Stimulated activated CD4-positive, alpha-beta T cell treated with anti-CD3 and anti-CD28 coated beads, Interleukin-15, amount 100 ng/mL, for 24 hours (primary cell): ENCODE data around the gene USP49.

Experiments used
- DNase-seq: peaks from one replicate; pipeline ENCODE4 v3.0.0-alpha.2; 2020

USP49 gene

GRCh38 chr6:41927253-41927652 is 32.1 kb upstream of the USP49 start:
- no peak for DNase-seq

- DNase-seq = no peak
These were observed 27.0 kb upstream of the USP49 start for GRCh38 chr6:41922154-41922553.

- DNase-seq = no peak
These were observed 26.5 kb upstream of the USP49 start for GRCh38 chr6:41921712-41921998.

- peak; percentile 95 for DNase-seq
These were observed 25.9 kb upstream of the USP49 start, which contains the start of the genes BYSL and MED20 for GRCh38 chr6:41920921-41921711. Gene BYSL (plus strand): TSS chr6:41921499. CDS start chr6:41921563, 64 bp downstream. Gene MED20 (minus strand): TSS chr6:41921139. CDS start chr6:41921018, 121 bp downstream.

- peak; percentile 32 for DNase-seq
These were observed 22.4 kb upstream of the USP49 start for GRCh38 chr6:41917528-41917927.

- no peak for DNase-seq
These were observed 19.8 kb upstream of the USP49 start for GRCh38 chr6:41914869-41915530.

- DNase-seq = no peak
These were observed 19.2 kb upstream of the USP49 start for GRCh38 chr6:41914343-41914742.

GRCh38 chr6:41909727-41910126 is 14.6 kb upstream of the USP49 start:
- no peak for DNase-seq

- DNase-seq = peak; percentile 70
These were observed 6.8 kb upstream of the USP49 start for GRCh38 chr6:41901882-41902519.

GRCh38 chr6:41900861-41901260 is 5.7 kb upstream of the USP49 start:
- DNase-seq = no peak

- no peak for DNase-seq
These were observed 1.1 kb upstream of the USP49 start for GRCh38 chr6:41896281-41896680.

- DNase-seq = peak; percentile 16
These were observed 542 bp downstream of the USP49 start for GRCh38 chr6:41894366-41895299.

- no peak for DNase-seq
These were observed 2.1 kb downstream of the USP49 start for GRCh38 chr6:41892921-41893564.

GRCh38 chr6:41887331-41887751 is 7.8 kb downstream of the USP49 start:
- no peak for DNase-seq

- DNase-seq = no peak
These were observed 9.2 kb downstream of the USP49 start for GRCh38 chr6:41885930-41886329.

- DNase-seq = no peak
These were observed 10.2 kb downstream of the USP49 start for GRCh38 chr6:41884957-41885356.

GRCh38 chr6:41881506-41881905 is 13.7 kb downstream of the USP49 start:
- DNase-seq = no peak

GRCh38 chr6:41878961-41879405 is 16.2 kb downstream of the USP49 start:
- DNase-seq = no peak

GRCh38 chr6:41878246-41878645 is 16.9 kb downstream of the USP49 start:
- DNase-seq = no peak

- no peak for DNase-seq
These were observed 18.0 kb downstream of the USP49 start for GRCh38 chr6:41877051-41877680.

GRCh38 chr6:41874741-41875140 is 20.4 kb downstream of the USP49 start:
- no peak for DNase-seq

- DNase-seq = no peak
These were observed 23.0 kb downstream of the USP49 start for GRCh38 chr6:41872147-41872546.
